ENCODE results near the gene GAS7. TPM values are rescaled to one million over a fixed set of nuclear protein-coding genes. Genes with fewer than 3 reads are reported as not detected.

Gene GAS7
- total RNA-seq, 1 experiment from 2014 or later = 6.0 TPM

- H2AK5ac ChIP-seq (ENCODE audit: insufficient read length, low read length) = no peak overlapping the region
- H3K4me1 Mint-ChIP-seq = peaks cover 3 to 6% of the 10 kb centered on the region in 2 experiments
- H3K4me1 ChIP-seq (ENCODE audit: insufficient read depth, low read length) = no peaks in the 10 kb centered on the region
- H2BK15ac ChIP-seq (ENCODE audit: low read depth, low read length) = no peak overlapping the region
- H2AFZ ChIP-seq (ENCODE audit: low read length) = no peak overlapping the region
- H4K91ac ChIP-seq (ENCODE audit: insufficient read length, low read depth, low read length) = no peak overlapping the region
- no peak overlapping the region for H3K23ac ChIP-seq (ENCODE audit: insufficient read length, low read depth, low read length)
- peaks cover 0 to 9% (median 0%) of the 10 kb centered on the region in 3 experiments; a peak in 2 of 7 replicates for H3K36me3 Mint-ChIP-seq (ENCODE audit: insufficient read depth in 1 of 3, low read depth in 3 of 3)
- no peaks in the 10 kb centered on the region for H3K9me3 ChIP-seq (ENCODE audit: control insufficient read depth, low read depth, low read length)
- no peak for DNase-seq
- H4K8ac ChIP-seq (replicated peaks; ENCODE audit: insufficient read length, low read depth, low read length) = no peak overlapping the region
- no peak overlapping the region for H3K14ac ChIP-seq (ENCODE audit: insufficient read depth, low read length)
- no peak for TF ChIP-seq CTCF (conservative IDR thresholded peaks at IDR 0.05)
- no peak overlapping the region for H3K56ac ChIP-seq (ENCODE audit: insufficient read length, low read depth, low read length)
- H3K4me3 Mint-ChIP-seq = no peak overlapping the region
- H3K27me3 Mint-ChIP-seq (ENCODE audit: low read depth) = peaks cover 2% of the 10 kb centered on the region; the same call in 1 of the 2 replicates
- H2BK120ac ChIP-seq (ENCODE audit: low read depth, low read length, poor library complexity, severe bottlenecking) = no peak overlapping the region
- H3K18ac ChIP-seq (ENCODE audit: insufficient read length, low read depth, low read length) = no peak overlapping the region
- no peak overlapping the region for H3K4ac ChIP-seq (ENCODE audit: low read depth, low read length)
- H3K4me2 ChIP-seq (ENCODE audit: insufficient read depth, insufficient read length, low read length) = no peak overlapping the region
- H3K23me2 ChIP-seq (ENCODE audit: insufficient read length, low read depth, low read length, poor library complexity, severe bottlenecking) = no peaks in the 10 kb centered on the region
- H3K27me3 ChIP-seq (ENCODE audit: insufficient read depth, low read length) = no peaks in the 10 kb centered on the region
- no CpG with 5 or more reads among the region's 9 CpGs for WGBS (ENCODE audit: extremely low coverage, insufficient read length, low lambda C conversion rate)
- no peak overlapping the region for H3K27ac Mint-ChIP-seq
- H3K79me2 ChIP-seq (ENCODE audit: insufficient read depth, low read length) = no peaks in the 10 kb centered on the region
- H3K9me3 Mint-ChIP-seq = peaks cover 2 to 4% of the 10 kb centered on the region in 2 experiments; a peak in 3 of 5 replicates
- H3K27ac ChIP-seq (ENCODE audit: insufficient read length, low read depth, low read length) = no peak overlapping the region
- H2BK20ac ChIP-seq (ENCODE audit: low read depth, low read length, poor library complexity, severe bottlenecking) = no peak overlapping the region
- H2BK12ac ChIP-seq (ENCODE audit: insufficient read length, low read depth, low read length) = no peak overlapping the region
- no peak overlapping the region for H4K5ac ChIP-seq (ENCODE audit: insufficient read length, low read depth, low read length)
- H3K79me1 ChIP-seq (ENCODE audit: insufficient read depth, low read depth, low read length, poor library complexity, severe bottlenecking) = no peaks in the 10 kb centered on the region
- no peaks in the 10 kb centered on the region for H4K20me1 ChIP-seq (ENCODE audit: control insufficient read depth, insufficient read depth, insufficient read length)
- no peak overlapping the region for H2BK5ac ChIP-seq (ENCODE audit: insufficient read length, low read length)
- no peak overlapping the region for H3K9ac ChIP-seq (ENCODE audit: extremely low read depth, insufficient read length, low read length)
- no peak overlapping the region for H3T11ph ChIP-seq (ENCODE audit: low read length)
Observed at GRCh38 chr17:9940841-9941240, 257.6 kb downstream of the GAS7 start.
